ENCODE data around the gene SOAT2.

DNA sequence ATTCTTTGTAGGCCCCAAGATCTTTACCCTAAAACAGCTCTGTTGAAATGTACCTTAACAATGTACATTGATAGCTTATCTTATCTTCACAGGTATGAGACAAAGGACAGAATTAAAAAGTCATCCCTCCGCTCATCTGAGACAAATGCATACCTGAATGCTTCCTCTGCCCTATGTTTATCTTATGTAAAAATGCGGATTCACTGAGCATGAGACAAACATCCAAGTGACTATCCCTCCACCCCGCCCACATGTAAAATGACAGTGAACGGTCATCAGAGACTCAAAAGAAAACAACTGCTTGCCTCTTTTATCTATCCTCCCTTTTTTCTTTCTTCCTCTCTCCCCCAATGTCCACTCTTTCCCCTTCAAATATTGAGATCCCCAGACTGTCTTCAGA lies 40.1 kb downstream of the SOAT2 start:
- TF ChIP-seq POLR2A (IDR thresholded peaks at IDR 0.05; ENCODE audit: low read depth, low read length) (no peak), MXI1 (IDR thresholded peaks at IDR 0.05; ENCODE audit: borderline replicate concordance, low read depth, low read length) (no peak), RAD21 (IDR thresholded peaks at IDR 0.05; ENCODE audit: low read length) (no peak)
- TF ChIP-seq, protein P1, sequence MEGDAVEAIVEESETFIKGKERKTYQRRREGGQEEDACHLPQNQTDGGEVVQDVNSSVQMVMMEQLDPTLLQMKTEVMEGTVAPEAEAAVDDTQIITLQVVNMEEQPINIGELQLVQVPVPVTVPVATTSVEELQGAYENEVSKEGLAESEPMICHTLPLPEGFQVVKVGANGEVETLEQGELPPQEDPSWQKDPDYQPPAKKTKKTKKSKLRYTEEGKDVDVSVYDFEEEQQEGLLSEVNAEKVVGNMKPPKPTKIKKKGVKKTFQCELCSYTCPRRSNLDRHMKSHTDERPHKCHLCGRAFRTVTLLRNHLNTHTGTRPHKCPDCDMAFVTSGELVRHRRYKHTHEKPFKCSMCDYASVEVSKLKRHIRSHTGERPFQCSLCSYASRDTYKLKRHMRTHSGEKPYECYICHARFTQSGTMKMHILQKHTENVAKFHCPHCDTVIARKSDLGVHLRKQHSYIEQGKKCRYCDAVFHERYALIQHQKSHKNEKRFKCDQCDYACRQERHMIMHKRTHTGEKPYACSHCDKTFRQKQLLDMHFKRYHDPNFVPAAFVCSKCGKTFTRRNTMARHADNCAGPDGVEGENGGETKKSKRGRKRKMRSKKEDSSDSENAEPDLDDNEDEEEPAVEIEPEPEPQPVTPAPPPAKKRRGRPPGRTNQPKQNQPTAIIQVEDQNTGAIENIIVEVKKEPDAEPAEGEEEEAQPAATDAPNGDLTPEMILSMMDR (conservative IDR thresholded peaks at IDR 0.05; ENCODE audit: low read depth, low read length) = no peak
